H1 (cell line): ENCODE data around the gene EGFR.

ENCODE experiments used
- CHD2 ChIP-seq: IDR thresholded peaks from 2 replicates; pipeline ENCODE4 v1.6.1; 2012; ENCODE audit warnings: low read length, improper control_type of control experiment
- EP300 ChIP-seq, 2 experiments: IDR thresholded peaks; 1 replicate in 1 of 2; 2 replicates in 1 of 2; pipeline ENCODE4 v1.6.1; 2011 to 2012; ENCODE audit warnings: low read depth in 2 of 2, low read length in 2 of 2, mild to moderate bottlenecking in 2 of 2, borderline replicate concordance in 1 of 2, inconsistent platforms in 1 of 2, moderate library complexity in 1 of 2
- EZH2 ChIP-seq: fragments of 200-600 bp; sonication (generic); IDR thresholded peaks from 2 replicates; pipeline ENCODE4 v1.7.1; 2012; ENCODE audit warnings: low read depth, mild to moderate bottlenecking, moderate library complexity, low read length, inconsistent platforms; ENCODE audit not compliant: severe bottlenecking
- FOSL1 ChIP-seq: IDR thresholded peaks from 2 replicates; pipeline ENCODE4 v1.6.1; 2011; ENCODE audit warnings: mild to moderate bottlenecking, low read depth, low read length, moderate library complexity; ENCODE audit not compliant: insufficient read depth
- GABPA ChIP-seq: IDR thresholded peaks from 2 replicates; pipeline ENCODE4 v1.6.1; 2011; ENCODE audit warnings: mild to moderate bottlenecking, low read length, moderate library complexity, borderline replicate concordance; ENCODE audit not compliant: insufficient read depth
- JUN ChIP-seq: IDR thresholded peaks from 2 replicates; pipeline ENCODE4 v1.6.1; 2011; ENCODE audit warnings: low read depth, mild to moderate bottlenecking, improper control_type of control experiment, low read length
- KDM1A ChIP-seq: fragments of 200-600, 300-600 bp; sonication (generic); IDR thresholded peaks from 2 replicates; pipeline ENCODE4 v1.7.1; 2016; ENCODE audit warnings: mild to moderate bottlenecking, low read length, borderline replicate concordance
- POLR2A ChIP-seq, 2 experiments: IDR thresholded peaks; 1 replicate in 1 of 2; 2 replicates in 1 of 2; pipeline ENCODE4 v1.6.1; 2011; ENCODE audit warnings: low read depth in 2 of 2, low read length in 2 of 2, mild to moderate bottlenecking in 2 of 2; ENCODE audit errors: control extremely low read depth in 1 of 2
- POLR2AphosphoS5 ChIP-seq: IDR thresholded peaks from 2 replicates; pipeline ENCODE4 v1.6.1; 2011; ENCODE audit warnings: low read depth, low read length
- RAD21 ChIP-seq, 2 experiments: IDR thresholded peaks in 1 of 2; conservative IDR thresholded peaks in 1 of 2; 2 replicates each; pipeline ENCODE4 v1.6.1; 2011; ENCODE audit warnings: low read depth in 2 of 2, low read length in 2 of 2, improper control_type of control experiment in 1 of 2, inconsistent platforms in 1 of 2, mild to moderate bottlenecking in 1 of 2, moderate library complexity in 1 of 2
- SP1 ChIP-seq: IDR thresholded peaks from 2 replicates; pipeline ENCODE4 v1.6.1; 2011; ENCODE audit warnings: low read depth, low read length
- ZNF274 ChIP-seq: IDR thresholded peaks from 2 replicates; pipeline ENCODE4 v1.7.0; 2012; ENCODE audit warnings: low read length, borderline replicate concordance; ENCODE audit errors: extremely low read depth
- TF ChIP-seq, protein P1 (sequence below), 3 experiments: IDR thresholded peaks; 1 replicate in 2 of 3; 2 replicates in 1 of 3; pipeline versions ENCODE4 v1.5.1 to v1.6.1; 2011; ENCODE audit warnings: low read length in 3 of 3, mild to moderate bottlenecking in 3 of 3, inconsistent platforms in 2 of 3, low read depth in 1 of 3, moderate library complexity in 1 of 3; ENCODE audit not compliant: insufficient read depth in 1 of 3; ENCODE audit errors: control extremely low read depth in 1 of 3
- TF ChIP-seq, protein P2 (sequence below): IDR thresholded peaks from 2 replicates; pipeline ENCODE4 v1.6.1; 2012; ENCODE audit warnings: low read length, inconsistent platforms

DNA sequence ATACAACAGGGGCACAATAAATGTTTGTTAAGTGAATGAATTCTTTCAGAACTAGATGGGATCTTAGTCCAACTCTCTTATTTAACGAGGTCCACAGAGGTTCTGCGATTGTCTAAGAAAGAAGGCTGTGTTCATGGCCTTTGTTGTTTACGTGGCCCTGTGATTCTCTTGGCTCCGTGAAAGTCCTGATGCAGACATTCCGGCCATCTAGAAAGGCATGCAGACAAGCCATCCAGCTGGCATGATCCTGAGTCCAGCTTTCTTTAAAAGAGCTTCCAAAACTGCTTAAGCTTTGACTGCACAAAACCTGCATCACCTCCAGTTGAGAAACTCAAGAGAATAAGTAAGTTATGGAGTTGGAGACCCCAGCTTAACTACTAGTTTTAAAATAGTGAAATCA lies 26.0 kb downstream of the EGFR start:
- TF ChIP-seq GABPA (no peak), EZH2 (no peak), POLR2A (IDR thresholded peaks at IDR 0.05; ENCODE audit: control extremely low read depth in 1 of 2, low read depth in 2 of 2, low read length in 2 of 2) (no peak), JUN (no peak), POLR2AphosphoS5 (no peak), KDM1A (no peak), ZNF274 (no peak), FOSL1 (no peak), EP300 (IDR thresholded peaks at IDR 0.05; ENCODE audit: borderline replicate concordance in 1 of 2, low read depth in 2 of 2, low read length in 2 of 2) (no peak), SP1 (no peak), RAD21 (IDR thresholded peaks at IDR 0.05 in 1 of 2, conservative IDR thresholded peaks at IDR 0.05 in 1 of 2; ENCODE audit: low read depth in 2 of 2, low read length in 2 of 2) (no peak), CHD2 (no peak)
- TF ChIP-seq, protein P1, sequence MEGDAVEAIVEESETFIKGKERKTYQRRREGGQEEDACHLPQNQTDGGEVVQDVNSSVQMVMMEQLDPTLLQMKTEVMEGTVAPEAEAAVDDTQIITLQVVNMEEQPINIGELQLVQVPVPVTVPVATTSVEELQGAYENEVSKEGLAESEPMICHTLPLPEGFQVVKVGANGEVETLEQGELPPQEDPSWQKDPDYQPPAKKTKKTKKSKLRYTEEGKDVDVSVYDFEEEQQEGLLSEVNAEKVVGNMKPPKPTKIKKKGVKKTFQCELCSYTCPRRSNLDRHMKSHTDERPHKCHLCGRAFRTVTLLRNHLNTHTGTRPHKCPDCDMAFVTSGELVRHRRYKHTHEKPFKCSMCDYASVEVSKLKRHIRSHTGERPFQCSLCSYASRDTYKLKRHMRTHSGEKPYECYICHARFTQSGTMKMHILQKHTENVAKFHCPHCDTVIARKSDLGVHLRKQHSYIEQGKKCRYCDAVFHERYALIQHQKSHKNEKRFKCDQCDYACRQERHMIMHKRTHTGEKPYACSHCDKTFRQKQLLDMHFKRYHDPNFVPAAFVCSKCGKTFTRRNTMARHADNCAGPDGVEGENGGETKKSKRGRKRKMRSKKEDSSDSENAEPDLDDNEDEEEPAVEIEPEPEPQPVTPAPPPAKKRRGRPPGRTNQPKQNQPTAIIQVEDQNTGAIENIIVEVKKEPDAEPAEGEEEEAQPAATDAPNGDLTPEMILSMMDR (IDR thresholded peaks at IDR 0.05; ENCODE audit: control extremely low read depth in 1 of 3, insufficient read depth in 1 of 3, low read depth in 1 of 3, low read length in 3 of 3), result no peak
- TF ChIP-seq, protein P2, sequence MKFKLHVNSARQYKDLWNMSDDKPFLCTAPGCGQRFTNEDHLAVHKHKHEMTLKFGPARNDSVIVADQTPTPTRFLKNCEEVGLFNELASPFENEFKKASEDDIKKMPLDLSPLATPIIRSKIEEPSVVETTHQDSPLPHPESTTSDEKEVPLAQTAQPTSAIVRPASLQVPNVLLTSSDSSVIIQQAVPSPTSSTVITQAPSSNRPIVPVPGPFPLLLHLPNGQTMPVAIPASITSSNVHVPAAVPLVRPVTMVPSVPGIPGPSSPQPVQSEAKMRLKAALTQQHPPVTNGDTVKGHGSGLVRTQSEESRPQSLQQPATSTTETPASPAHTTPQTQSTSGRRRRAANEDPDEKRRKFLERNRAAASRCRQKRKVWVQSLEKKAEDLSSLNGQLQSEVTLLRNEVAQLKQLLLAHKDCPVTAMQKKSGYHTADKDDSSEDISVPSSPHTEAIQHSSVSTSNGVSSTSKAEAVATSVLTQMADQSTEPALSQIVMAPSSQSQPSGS, result no peak
